Subcutaneous adipose tissue (tissue), 4 donors: ENCODE data around the gene CHST11. TPM values are rescaled to one million over a fixed set of nuclear protein-coding genes. Genes with fewer than 3 reads are reported as not detected.

Experiments
- total RNA-seq, 4 donors: library from RNA; depleted of rRNA; stranded (reverse); fragments of >200 nt; gene quantifications; one replicate each; pipeline ENCODE4 v1.1.0, GENCODE V29; 2016
- TF ChIP-seq, protein P1 (sequence below): fragments of 450-650 bp; IDR thresholded peaks from one replicate; pipeline ENCODE4 v1.5.1; 2016; ENCODE audit warnings: low read depth, mild to moderate bottlenecking, control low read depth, antibody characterized with exemption, moderate library complexity

The CHST11 gene
- total RNA-seq, 4 donors from 2014 or later = 5.1 to 48.4 (median 9.3) TPM

DNA sequence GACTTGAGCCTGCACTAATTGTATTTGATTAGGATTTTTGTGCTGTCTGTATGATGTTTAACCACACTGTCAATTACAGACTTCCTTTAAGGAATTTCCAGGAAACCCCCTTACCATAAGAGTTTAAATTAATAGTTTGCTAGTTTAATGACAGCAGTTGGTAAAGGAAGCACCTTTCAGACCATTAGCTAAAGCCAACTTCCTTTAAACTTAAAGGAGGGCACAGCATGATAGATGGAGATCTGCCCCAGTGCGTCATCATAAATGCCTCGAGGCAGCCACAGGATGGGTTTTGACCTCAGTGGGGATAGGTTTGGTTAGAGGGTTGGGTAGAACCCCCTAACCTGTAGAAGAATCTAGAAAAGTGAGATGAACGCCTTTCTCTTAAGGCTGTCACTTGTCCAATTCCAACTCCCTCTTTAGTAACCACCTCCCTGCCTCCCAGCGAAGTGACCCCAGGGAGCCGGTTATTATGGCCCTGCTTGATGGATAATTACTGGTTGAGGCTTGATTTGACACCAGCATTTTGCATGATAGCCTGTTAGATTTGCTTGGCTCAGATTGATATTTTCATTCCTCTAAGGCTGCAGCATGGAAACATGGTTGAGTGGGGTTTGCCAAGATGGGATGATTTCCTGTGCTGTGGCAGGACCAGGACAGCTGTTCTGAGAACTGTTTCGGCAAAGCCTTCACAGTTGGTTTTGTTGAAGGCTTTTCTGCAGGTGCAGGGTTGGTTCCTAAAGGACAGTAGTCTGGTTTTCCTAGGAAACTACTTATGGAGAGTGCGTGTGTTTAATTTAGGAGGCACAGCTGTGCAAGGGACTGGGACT is 62.7 kb downstream of the CHST11 start:
- TF ChIP-seq, protein P1, sequence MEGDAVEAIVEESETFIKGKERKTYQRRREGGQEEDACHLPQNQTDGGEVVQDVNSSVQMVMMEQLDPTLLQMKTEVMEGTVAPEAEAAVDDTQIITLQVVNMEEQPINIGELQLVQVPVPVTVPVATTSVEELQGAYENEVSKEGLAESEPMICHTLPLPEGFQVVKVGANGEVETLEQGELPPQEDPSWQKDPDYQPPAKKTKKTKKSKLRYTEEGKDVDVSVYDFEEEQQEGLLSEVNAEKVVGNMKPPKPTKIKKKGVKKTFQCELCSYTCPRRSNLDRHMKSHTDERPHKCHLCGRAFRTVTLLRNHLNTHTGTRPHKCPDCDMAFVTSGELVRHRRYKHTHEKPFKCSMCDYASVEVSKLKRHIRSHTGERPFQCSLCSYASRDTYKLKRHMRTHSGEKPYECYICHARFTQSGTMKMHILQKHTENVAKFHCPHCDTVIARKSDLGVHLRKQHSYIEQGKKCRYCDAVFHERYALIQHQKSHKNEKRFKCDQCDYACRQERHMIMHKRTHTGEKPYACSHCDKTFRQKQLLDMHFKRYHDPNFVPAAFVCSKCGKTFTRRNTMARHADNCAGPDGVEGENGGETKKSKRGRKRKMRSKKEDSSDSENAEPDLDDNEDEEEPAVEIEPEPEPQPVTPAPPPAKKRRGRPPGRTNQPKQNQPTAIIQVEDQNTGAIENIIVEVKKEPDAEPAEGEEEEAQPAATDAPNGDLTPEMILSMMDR = no peak

DNA sequence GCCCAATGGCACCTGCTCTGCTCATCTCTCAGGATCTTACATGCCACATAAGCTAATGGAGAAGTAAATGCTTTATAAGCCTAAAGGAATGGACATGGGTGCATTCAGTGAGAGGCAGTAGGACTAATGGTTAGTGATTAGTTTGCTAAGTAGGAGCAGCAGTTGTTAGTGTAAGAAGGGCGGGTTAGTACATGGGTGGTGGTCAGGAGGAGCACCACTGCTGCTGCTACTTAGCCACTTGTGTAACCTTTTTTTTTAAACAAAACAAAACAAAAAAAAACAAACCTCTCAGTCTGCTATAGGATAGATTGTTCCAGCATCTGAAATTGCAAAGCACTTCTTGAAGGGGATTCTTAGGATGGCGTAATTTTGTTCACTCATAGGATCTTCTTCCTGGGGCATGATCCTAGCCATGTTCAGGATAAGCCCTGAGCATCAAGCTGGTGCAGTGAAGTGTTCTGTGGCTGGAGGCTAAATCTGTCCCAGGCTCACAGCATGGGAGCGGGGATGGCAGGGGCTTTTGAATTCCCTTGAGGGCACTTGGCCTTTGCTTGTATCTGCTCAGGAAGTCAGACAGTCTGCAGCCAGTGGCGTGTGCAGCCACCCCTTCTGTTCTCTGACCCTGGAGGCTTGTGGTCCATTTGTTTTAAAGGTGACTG is 63.6 kb downstream of the CHST11 start:
- TF ChIP-seq, protein P1 = no peak

DNA sequence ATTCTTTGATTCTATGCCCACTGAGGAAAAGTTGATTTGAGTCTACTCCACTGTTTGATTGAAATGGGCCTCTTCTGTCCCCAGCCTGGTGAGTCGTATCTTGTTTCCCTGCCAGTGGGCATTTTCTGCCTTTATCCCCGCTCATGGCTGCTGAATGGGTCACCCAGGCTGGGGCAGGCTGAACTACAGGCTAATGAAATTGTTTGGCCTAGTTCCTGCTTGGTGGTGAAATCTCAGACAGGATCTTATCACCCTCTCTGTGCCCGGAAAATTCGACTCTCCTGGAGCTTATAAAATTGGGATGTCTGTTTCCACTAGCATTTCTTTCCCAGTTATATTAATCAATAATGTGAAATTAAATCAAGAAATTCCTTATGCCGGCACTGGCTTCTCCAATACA is 65.0 kb downstream of the CHST11 start:
- TF ChIP-seq, protein P1 = no peak

DNA sequence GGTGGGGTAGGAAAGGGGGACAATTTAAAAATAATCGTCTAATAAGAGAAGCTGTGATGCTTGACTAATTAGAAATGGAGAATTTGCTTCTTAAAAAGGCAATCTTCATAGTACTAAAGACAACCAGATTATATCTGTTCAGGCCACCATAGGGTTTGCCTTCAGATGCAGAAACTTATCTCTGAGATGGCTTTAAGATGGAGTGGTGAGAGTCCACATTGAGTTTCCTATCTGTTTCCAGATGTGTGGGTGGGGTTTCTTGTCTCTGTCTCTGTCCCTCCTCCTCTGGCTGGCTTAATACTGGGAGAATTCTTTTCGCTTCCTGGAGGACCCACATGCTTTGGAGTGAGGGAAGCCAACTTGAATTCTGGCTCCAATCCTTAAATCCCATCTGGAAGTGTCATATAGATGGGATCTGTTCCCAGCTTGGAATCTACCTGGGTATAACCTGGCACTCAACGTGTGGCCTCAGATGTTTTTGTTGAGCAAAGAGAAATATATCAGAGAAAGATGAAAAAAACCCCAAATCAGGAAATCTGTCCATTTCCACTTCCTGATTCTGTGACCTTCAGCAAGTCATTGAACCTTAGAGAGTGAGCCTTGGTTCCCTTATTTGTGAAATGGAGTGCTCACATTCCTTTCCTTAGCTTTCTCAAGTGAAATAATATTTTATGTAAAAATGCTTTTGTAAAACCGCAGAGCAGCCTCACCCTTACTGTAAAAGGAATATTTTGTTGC is 66.4 kb downstream of the CHST11 start:
- TF ChIP-seq, protein P1 = no peak

DNA sequence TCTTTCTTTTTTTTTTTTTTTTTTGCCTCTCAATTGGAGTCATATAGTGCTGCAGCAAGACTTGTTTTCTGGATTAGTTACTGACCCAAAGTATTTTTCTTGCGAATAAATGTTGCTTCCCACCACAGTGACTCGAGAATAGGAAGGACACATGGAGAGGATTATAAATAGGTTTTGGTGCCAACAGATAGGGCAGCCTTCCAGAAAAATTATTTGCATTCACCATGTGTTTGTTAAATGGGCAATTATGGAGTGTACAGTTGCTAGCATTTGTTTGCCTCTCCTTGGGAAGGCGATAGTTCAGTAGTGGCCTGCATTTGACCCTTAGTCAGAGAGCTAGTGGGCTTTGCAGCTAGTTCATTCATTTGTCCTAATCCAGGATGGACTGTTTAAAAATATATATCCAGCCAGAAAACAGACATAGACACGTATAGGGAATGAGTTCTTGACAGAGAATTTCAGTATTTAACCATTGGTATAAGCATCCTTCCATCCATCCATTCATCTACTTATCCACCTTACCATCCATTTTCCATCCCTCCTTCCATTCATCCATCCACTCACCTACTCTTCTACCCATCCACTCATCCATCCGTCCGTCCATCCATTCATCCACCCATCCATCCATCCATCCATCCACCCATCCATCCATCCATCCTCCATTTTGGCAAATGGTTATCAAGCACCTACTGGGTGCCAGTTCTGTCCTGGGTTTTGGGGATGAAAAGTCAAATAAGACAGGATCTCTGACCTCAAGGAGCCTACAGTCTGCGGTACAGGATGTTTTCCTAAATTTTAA is 67.5 kb downstream of the CHST11 start:
- TF ChIP-seq, protein P1 = no peak

DNA sequence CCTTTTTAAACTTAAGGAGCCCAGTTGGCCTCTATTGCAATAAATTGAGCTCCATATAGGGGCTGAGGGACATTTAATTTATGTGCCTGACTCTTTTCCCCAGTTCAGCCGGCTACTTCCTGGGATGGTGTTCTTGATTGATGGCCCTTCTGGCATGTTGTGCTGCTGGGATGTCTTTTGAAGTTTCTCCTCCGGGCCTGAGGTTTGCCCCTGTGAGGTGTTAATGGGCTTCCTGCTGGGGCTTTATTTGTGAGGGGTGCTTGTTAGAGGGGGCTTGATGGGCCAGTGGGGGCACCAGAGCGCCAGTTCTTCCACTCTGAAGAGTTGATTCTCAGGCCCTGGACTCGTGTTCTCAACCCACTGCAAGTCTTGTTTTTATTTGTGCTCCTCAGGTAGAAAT is 69.6 kb downstream of the CHST11 start:
- TF ChIP-seq, protein P1 = no peak
